Activated T-helper 9 cell treated with anti-CD3 and anti-CD28 coated beads, Interleukin-2, amount 50 U/mL, for 16 hours (primary cell): ENCODE results near the gene TACSTD2.
"Not testable (repeated sequence)": the region's sequence is repeated elsewhere in the genome, so short reads cannot be mapped to it uniquely, and the experiment has no call there.

Source experiments
- DNase-seq: peaks from one replicate; pipeline ENCODE4 v3.0.0-alpha.2; 2020; ENCODE audit warnings: low read depth

TACSTD2 gene

GRCh38 chr1:58576727-58577653, at the start of gene TACSTD2:
Gene TACSTD2 (minus strand): TSS chr1:58577252. CDS start chr1:58577156, 96 bp downstream.
- DNase-seq, result no peak

- no peak for DNase-seq
Observed at GRCh38 chr1:58626293-58626692, 49.2 kb upstream of the TACSTD2 start.

GRCh38 chr1:58623259-58623658, 46.2 kb upstream of the TACSTD2 start:
- not testable (repeated sequence) for DNase-seq

GRCh38 chr1:58622571-58622970, 45.5 kb upstream of the TACSTD2 start:
- no peak for DNase-seq

GRCh38 chr1:58621391-58621790, 44.3 kb upstream of the TACSTD2 start:
- DNase-seq, result no peak

- no peak for DNase-seq
Observed at GRCh38 chr1:58620926-58621325, 43.9 kb upstream of the TACSTD2 start.

- no peak for DNase-seq
Observed at GRCh38 chr1:58620259-58620658, 43.2 kb upstream of the TACSTD2 start.

GRCh38 chr1:58619286-58620054, 42.4 kb upstream of the TACSTD2 start:
- no peak for DNase-seq

- no peak for DNase-seq
Observed at GRCh38 chr1:58618303-58618702, 41.3 kb upstream of the TACSTD2 start.

- DNase-seq, result no peak
Observed at GRCh38 chr1:58611861-58612385, 34.9 kb upstream of the TACSTD2 start.

- DNase-seq, result no peak
Observed at GRCh38 chr1:58608945-58609344, 31.9 kb upstream of the TACSTD2 start.

- DNase-seq, result no peak
Observed at GRCh38 chr1:58608297-58608696, 31.2 kb upstream of the TACSTD2 start.

GRCh38 chr1:58607391-58607790, 30.3 kb upstream of the TACSTD2 start:
- DNase-seq, result no peak

GRCh38 chr1:58601921-58602320, 24.9 kb upstream of the TACSTD2 start:
- not testable (repeated sequence) for DNase-seq

- no peak for DNase-seq
Observed at GRCh38 chr1:58597996-58598395, 20.9 kb upstream of the TACSTD2 start.

- no peak for DNase-seq
Observed at GRCh38 chr1:58597076-58597475, 20.0 kb upstream of the TACSTD2 start.

GRCh38 chr1:58596631-58597052, 19.6 kb upstream of the TACSTD2 start:
- DNase-seq, result no peak

GRCh38 chr1:58594546-58594945, 17.5 kb upstream of the TACSTD2 start:
- DNase-seq, result no peak

- DNase-seq, result no peak
Observed at GRCh38 chr1:58592522-58593134, 15.6 kb upstream of the TACSTD2 start.

GRCh38 chr1:58591806-58592205, 14.8 kb upstream of the TACSTD2 start:
- DNase-seq, result no peak

- no peak for DNase-seq
Observed at GRCh38 chr1:58590019-58590418, 13.0 kb upstream of the TACSTD2 start.

GRCh38 chr1:58588396-58588795, 11.3 kb upstream of the TACSTD2 start:
- no peak for DNase-seq
